ENCODE results near the gene CTNNA3. TPM values are rescaled to one million over a fixed set of nuclear protein-coding genes. Genes with fewer than 3 reads are reported as not detected.

CTNNA3 gene
- polyA plus RNA-seq, 12 donors: 5.5 to 25.4 (median 10.2) TPM; not detected in 1

GRCh38 chr10:67017218-67017617, 678.8 kb downstream of the CTNNA3 start:
- no peak for DNase-seq

GRCh38 chr10:67015225-67015624, 680.8 kb downstream of the CTNNA3 start:
- no peak for DNase-seq

GRCh38 chr10:67011981-67012380, 684.0 kb downstream of the CTNNA3 start:
- DNase-seq: no peak

GRCh38 chr10:67011480-67011879, 684.5 kb downstream of the CTNNA3 start:
- no peak for DNase-seq

- no peak for DNase-seq
These were observed 690.0 kb downstream of the CTNNA3 start for GRCh38 chr10:67005981-67006380.

- DNase-seq: no peak
These were observed 691.3 kb downstream of the CTNNA3 start for GRCh38 chr10:67004690-67005089.

GRCh38 chr10:66999762-67000545, 696.0 kb downstream of the CTNNA3 start:
- DNase-seq: no peak

GRCh38 chr10:66996996-66997395, 699.0 kb downstream of the CTNNA3 start:
- no peak for DNase-seq

GRCh38 chr10:66990143-66990830, 705.7 kb downstream of the CTNNA3 start:
- no peak for DNase-seq

- DNase-seq: no peak
These were observed 712.5 kb downstream of the CTNNA3 start for GRCh38 chr10:66983475-66983818.

- DNase-seq: no peak
These were observed 713.1 kb downstream of the CTNNA3 start for GRCh38 chr10:66982792-66983474.

GRCh38 chr10:66982053-66982420, 714.0 kb downstream of the CTNNA3 start:
- DNase-seq: no peak

GRCh38 chr10:66981361-66982052, 714.5 kb downstream of the CTNNA3 start:
- DNase-seq: no peak

GRCh38 chr10:66980246-66980815, 715.7 kb downstream of the CTNNA3 start:
- no peak for DNase-seq

GRCh38 chr10:66964946-66965345, 731.0 kb downstream of the CTNNA3 start:
- no peak for DNase-seq

- peak; percentile 68 for DNase-seq
These were observed 737.5 kb downstream of the CTNNA3 start for GRCh38 chr10:66958466-66958865.

GRCh38 chr10:66951896-66952295, 744.1 kb downstream of the CTNNA3 start:
- no peak for DNase-seq

- DNase-seq: no peak
These were observed 752.4 kb downstream of the CTNNA3 start for GRCh38 chr10:66943590-66943989.

GRCh38 chr10:66942407-66942806, 753.6 kb downstream of the CTNNA3 start:
- no peak for DNase-seq

- no peak for DNase-seq
These were observed 754.5 kb downstream of the CTNNA3 start for GRCh38 chr10:66941491-66941890.

GRCh38 chr10:66940965-66941364, 755.0 kb downstream of the CTNNA3 start:
- DNase-seq: no peak

GRCh38 chr10:66934711-66935110, 761.3 kb downstream of the CTNNA3 start:
- DNase-seq: no peak

All from muscle of arm (tissue), 12 donors.